Retinal pigment epithelial cell (primary cell): ENCODE measurements around the gene NR4A2.

ENCODE experiments used
- DNase-seq: peaks from one replicate; pipeline ENCODE4 v3.0.0-alpha.2; 2010; ENCODE audit warnings: low read depth
- H3K4me3 ChIP-seq: 2 replicates; pipeline ENCODE4 v1.5.1; 2011; ENCODE audit warnings: mild to moderate bottlenecking, low read length, control low read depth, moderate library complexity
- TF ChIP-seq, protein P1 (sequence below): conservative IDR thresholded peaks from 2 replicates; pipeline ENCODE4 v1.5.1; 2011; ENCODE audit warnings: low read depth, low read length, control low read depth, inconsistent platforms

NR4A2 gene

DNA sequence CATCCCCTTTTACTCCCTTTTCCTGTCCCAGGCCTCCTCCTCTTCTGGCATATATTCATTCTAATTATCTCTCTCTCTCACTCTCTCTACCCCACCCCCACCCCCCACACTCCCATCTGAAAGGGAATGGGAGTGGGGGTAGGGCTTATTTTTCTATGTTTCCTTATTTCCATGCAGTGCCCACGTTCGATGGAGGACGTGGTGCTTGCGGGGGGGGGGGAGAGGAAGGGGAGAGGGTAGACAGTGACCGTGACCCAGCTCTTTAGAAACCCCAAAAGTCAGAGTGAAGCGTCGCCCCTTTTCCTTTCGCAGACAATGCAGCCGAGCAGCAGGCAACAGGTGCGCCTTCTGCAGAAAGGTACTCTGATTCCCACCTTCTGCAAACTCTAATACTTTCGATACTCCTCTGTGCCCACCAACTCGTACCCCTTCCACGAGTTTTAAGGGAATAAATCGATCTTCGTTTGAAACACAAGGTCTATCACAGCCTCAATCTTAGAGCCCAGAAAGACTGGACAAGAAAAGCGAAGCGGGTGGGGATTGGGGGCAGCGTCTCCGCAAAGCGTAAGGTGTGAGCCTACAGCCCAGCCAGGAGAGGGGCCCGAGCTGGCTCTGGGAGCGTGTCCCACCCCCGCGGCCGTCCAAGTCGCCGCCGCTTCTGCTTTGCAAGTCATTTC is 891 bp upstream of the NR4A2 start:
- no peak for DNase-seq
- TF ChIP-seq, protein P1, sequence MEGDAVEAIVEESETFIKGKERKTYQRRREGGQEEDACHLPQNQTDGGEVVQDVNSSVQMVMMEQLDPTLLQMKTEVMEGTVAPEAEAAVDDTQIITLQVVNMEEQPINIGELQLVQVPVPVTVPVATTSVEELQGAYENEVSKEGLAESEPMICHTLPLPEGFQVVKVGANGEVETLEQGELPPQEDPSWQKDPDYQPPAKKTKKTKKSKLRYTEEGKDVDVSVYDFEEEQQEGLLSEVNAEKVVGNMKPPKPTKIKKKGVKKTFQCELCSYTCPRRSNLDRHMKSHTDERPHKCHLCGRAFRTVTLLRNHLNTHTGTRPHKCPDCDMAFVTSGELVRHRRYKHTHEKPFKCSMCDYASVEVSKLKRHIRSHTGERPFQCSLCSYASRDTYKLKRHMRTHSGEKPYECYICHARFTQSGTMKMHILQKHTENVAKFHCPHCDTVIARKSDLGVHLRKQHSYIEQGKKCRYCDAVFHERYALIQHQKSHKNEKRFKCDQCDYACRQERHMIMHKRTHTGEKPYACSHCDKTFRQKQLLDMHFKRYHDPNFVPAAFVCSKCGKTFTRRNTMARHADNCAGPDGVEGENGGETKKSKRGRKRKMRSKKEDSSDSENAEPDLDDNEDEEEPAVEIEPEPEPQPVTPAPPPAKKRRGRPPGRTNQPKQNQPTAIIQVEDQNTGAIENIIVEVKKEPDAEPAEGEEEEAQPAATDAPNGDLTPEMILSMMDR, result no peak
- H3K4me3 ChIP-seq, result peak overlapping the region; percentile 86

DNA sequence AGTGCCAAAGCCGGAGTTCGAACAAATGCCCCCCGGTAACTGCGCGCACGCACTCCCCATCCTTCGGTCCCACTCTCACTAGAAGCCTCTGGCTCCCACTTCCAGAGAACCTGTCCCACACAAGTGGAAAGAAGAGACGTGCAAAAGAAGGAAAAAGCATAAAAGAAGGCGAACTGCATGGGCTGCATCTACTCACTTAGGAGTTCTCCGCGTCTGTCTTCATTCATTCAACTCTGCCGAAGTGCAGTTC is 312 bp downstream of the NR4A2 start:
- peak overlapping the region; percentile 86 for H3K4me3 ChIP-seq
- TF ChIP-seq, protein P1, result no peak
- no peak for DNase-seq

DNA sequence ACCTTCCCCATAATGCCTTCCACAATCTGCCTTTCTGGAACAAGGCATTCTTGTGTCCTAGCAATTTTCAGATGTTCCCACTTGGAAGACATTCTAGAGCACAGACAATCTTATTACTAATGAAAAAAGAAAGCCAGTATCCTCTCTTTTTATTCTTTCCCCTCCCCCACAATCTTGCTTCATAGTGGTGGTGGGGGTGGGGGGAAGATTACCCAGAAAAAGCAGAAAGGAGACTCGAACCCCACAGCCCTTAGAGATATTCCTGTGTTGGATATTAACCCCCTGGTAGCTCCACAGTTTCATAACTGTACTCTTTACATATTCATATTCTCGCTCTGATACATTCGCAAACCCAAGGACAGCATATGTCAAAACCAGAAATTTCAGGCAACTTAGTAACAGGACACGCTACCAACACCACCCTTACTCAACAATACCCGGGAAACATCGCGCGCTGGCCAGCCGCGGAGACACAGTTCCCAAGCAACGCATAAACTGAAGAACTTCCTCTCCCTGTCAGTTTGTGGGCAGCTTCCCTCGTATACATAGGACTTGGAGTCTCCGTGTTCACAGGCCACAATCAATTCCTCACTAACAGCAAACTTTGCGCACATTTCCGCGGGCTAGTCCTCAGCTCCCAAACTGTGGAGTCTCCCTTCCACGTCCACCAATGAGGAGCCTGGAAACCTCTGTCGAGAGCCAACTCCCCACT is 793 bp downstream of the NR4A2 start:
- peak overlapping the region; percentile 86 for H3K4me3 ChIP-seq
- no peak for DNase-seq
- TF ChIP-seq, protein P1, result no peak

DNA sequence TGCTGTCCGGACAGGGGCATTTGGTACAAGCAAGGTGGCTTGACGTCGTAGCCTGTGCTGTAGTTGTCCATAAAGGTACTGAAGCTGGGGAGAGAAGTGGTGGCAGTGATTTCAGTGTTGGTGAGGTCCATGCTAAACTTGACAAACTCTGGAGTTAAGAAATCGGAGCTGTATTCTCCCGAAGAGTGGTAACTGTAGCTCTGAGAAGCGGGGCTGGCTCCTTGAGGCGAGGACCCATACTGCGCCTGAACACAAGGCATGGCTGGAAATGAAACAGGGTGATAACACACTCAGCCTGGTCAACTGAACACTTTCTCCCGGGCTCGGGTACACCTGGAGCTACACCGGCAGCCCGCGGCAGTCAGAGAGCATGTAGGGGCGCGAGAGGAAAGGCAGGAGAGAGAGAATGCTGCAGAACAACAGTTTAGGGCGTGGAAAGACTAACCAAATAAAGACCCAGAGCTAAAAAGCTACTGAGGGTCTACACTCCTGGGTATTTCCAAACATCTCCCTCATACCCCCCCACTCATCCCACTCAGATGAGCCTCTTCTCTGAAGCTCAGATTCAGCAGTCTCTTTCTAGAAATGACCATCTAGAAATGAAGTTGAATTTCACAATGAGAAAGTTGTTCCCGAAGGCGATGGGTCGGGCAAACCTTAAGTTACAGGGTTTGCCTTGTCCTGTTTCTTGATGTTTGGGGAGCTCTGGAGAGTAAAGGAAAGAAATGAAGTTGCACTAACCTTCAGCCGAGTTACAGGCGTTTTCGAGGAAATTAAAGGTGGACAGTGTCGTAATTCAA is 2.4 kb downstream of the NR4A2 start:
- no peak overlapping the region for H3K4me3 ChIP-seq
- no peak for DNase-seq
- TF ChIP-seq, protein P1, result no peak

DNA sequence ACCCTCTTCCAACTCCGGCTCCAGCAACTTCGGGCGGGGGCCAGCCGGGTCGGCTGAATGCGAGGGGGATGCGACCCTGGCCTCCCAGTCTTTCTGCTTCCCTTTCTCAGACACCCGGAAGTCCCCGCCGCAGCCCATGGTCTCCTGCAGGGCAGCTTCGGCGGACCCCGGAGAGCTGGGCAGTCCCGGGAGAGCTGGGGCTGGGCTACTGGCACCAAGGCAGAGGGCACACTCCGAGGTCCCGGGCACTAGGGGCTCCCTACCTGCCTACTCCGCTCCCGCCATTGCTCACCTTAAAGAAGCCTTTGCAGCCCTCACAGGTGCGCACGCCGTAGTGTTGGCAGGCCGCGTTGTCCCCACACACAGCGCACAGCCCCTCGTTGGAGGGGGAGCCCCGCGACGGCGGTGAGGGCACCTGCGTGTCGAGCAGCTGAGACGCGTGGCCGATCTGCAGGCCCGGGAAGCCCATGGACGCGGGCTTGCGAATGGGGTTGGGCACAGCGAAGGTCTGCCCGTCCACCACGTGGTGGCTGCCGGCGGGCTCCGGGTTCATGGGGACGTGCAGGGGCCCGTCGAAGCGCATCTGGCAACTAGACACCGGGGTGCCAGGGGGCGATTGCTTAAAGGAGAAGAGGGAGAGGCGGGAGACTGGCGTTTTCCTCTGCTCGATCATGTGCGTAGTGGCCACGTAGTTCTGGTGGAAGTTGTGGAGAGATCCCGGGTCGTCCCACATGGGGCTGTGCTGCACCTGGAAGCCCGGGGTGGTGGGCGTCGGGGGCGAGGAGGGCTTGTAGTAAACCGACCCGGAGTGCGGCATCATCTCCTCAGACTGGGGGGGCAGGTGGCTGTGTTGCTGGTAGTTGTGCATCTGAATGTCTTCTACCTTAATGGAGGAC is 3.2 kb downstream of the NR4A2 start:
- no peak overlapping the region for H3K4me3 ChIP-seq
- TF ChIP-seq, protein P1, result no peak
- DNase-seq, result no peak

DNA sequence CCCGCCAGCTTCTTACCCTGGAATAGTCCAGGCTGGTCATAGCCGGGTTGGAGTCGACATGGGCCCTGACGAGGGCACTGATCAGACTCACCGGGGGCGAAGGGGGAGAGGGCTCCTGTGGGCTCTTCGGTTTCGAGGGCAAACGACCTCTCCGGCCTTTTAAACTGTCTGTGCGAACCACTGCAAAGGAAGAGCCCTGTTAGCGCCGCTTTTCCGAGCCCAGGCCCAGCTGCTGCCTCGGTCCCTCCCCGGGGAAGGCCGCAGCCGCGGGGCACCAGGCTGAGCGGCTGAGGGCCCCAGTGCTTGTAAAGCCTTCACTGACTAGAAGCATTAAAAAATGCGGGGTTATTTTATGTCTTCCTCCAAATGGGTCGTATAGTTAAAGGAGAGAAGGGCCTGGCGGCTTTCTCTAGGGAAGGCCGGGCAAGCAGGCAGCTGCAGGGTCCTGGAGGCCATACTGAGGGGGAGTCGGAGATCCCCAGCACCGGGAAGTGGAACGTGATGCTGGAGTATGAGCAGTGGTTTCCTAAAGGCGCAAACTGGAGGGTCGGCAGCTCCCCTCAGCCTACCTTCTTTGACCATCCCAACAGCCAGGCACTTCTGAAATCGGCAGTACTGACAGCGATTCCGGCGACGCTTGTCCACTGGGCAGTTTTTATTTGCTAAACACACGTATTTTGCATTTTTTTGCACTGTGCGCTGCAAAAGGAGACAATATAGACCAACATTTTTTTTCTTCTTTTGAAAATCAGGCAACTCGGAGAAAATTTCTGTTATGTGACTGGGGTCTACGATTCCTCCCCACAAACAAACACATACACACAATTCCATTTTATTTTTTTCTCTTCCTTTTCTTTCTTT is 4.5 kb downstream of the NR4A2 start:
- no peak overlapping the region for H3K4me3 ChIP-seq
- TF ChIP-seq, protein P1, result no peak
- no peak for DNase-seq
